HepG2 (cell line): ENCODE measurements around the gene NRN1L. TPM values are rescaled to one million over a fixed set of nuclear protein-coding genes. Genes with fewer than 3 reads are reported as not detected.

Source experiments
- ATAC-seq: fragments of 200-7000 bp; cut with Tn5 transposase; 3 replicates; pipeline ENCODE4 v1.9.1; 2020; ENCODE audit warnings: mild to moderate bottlenecking, moderate library complexity
- BruUV-seq: library from RNA; stranded (reverse); fragments of 400-500 nt; replicated peaks from 2 replicates; lab custom pipeline; 2021; lab: Mats Ljungman, UMichigan
- CTCF ChIA-PET: fragments of 300-600 bp; formaldehyde crosslinking; extraction: SDS; loops from one replicate; lab custom pipeline; 2021; ENCODE audit warnings: low total read pairs, inconsistent platforms, low intra/inter-chr PET ratio; lab: Yijun Ruan, JAX
- POLR2A ChIA-PET: fragments of 350-600 bp; sonication (Branson Sonifier 250); formaldehyde crosslinking; loops from one replicate; lab custom pipeline; 2020; ENCODE audit warnings: antibody characterized with exemption, inconsistent platforms; lab: Yijun Ruan, JAX
- DNase-seq: peaks from one replicate; pipeline ENCODE4 v3.0.0-alpha.2; 2015; ENCODE audit warnings: low spot score
- FAIRE-seq: peaks from 3 replicates; lab custom pipeline; 2011; peaks lifted over from hg19 to GRCh38; lab: Jason Lieb, UNC
- H2AFZ ChIP-seq: one replicate; pipeline ENCODE4 v1.6.1; 2011; ENCODE audit warnings: low read length, inconsistent platforms
- H3K27ac ChIP-seq: fragments of 300-600 bp; 3 replicates; pipeline ENCODE4 v1.8.0; 2011; ENCODE audit warnings: mixed run types, mild to moderate bottlenecking, mixed read lengths, low read length, inconsistent platforms; ENCODE audit not compliant: insufficient read depth; ENCODE audit errors: extremely low read length
- H3K27me3 ChIP-seq, 2 experiments: fragments of 200-600 bp in 1 of 2; 2 replicates in 1 of 2; 3 replicates in 1 of 2; pipeline versions ENCODE4 v1.6.0 to v1.8.0; 2011; ENCODE audit warnings: low read length in 2 of 2, mild to moderate bottlenecking in 2 of 2, moderate library complexity in 2 of 2, inconsistent platforms in 1 of 2; ENCODE audit not compliant: insufficient read depth in 2 of 2, control insufficient read depth in 1 of 2
- H3K36me3 ChIP-seq, 2 experiments: fragments of 200-600 bp in 1 of 2; replicated peaks in 1 of 2; 2 replicates in 1 of 2; 3 replicates in 1 of 2; pipeline versions ENCODE4 v1.5.1 to v1.8.0; 2011; ENCODE audit warnings: low read length in 2 of 2, inconsistent platforms in 1 of 2; ENCODE audit not compliant: insufficient read depth in 2 of 2, control insufficient read depth in 1 of 2
- H3K4me1 ChIP-seq: 2 replicates; pipeline ENCODE4 v1.5.1; 2012; ENCODE audit warnings: low read length, inconsistent platforms; ENCODE audit not compliant: insufficient read depth
- H3K4me2 ChIP-seq: 2 replicates; pipeline ENCODE4 v1.6.0; 2011; ENCODE audit warnings: low read depth, low read length, inconsistent platforms
- H3K4me3 ChIP-seq, 3 experiments: fragments of 200-600 bp in 1 of 3; sonication (generic), shearing (Covaris generic) in 1 of 3; replicated peaks in 1 of 3; 2 replicates each; pipeline ENCODE4 v1.5.1; 2011 to 2016; ENCODE audit warnings: low read length in 3 of 3, inconsistent platforms in 2 of 3, low read depth in 2 of 3, mild to moderate bottlenecking in 2 of 3, control low read depth in 1 of 3, mixed read lengths in 1 of 3; ENCODE audit not compliant: insufficient read depth in 1 of 3
- H3K79me2 ChIP-seq: one replicate; pipeline ENCODE4 v1.6.1; 2011; ENCODE audit warnings: low read length, inconsistent platforms; ENCODE audit not compliant: insufficient read depth
- H3K9ac ChIP-seq: 2 replicates; pipeline ENCODE4 v1.6.0; 2011; ENCODE audit warnings: mild to moderate bottlenecking, low read depth, low read length, inconsistent platforms; ENCODE audit not compliant: insufficient read depth
- H3K9me3 ChIP-seq: 2 replicates; pipeline ENCODE4 v1.5.1; 2012; ENCODE audit warnings: mild to moderate bottlenecking, low read length
- H4K20me1 ChIP-seq: 2 replicates; pipeline ENCODE4 v1.6.0; 2011; ENCODE audit warnings: inconsistent platforms, mild to moderate bottlenecking, low read length, moderate library complexity; ENCODE audit not compliant: insufficient read depth
- BRD4 ChIP-seq: sonication (generic); formaldehyde crosslinking; IDR thresholded peaks from 2 replicates; pipeline ENCODE4 v1.4.0; 2020; ENCODE audit warnings: missing genetic modification reagents
- CENPT ChIP-seq: sonication (generic); formaldehyde crosslinking; IDR thresholded peaks from 2 replicates; pipeline ENCODE4 v1.8.0; 2022; ENCODE audit warnings: low read depth, mild to moderate bottlenecking, moderate library complexity, missing genetic modification reagents
- CHCHD3 ChIP-seq: sonication (generic); formaldehyde crosslinking; IDR thresholded peaks from 2 replicates; pipeline ENCODE4 v1.8.0; 2022; ENCODE audit warnings: mild to moderate bottlenecking, missing genetic modification reagents, moderate library complexity
- CREM ChIP-seq, 2 experiments: sonication (generic) in 1 of 2; formaldehyde crosslinking in 1 of 2; IDR thresholded peaks; 2 replicates each; pipeline versions ENCODE4 v1.4.0 to v1.6.1; 2016 to 2020; ENCODE audit warnings: antibody characterized with exemption in 1 of 2, mild to moderate bottlenecking in 1 of 2, missing genetic modification reagents in 1 of 2
- DNMT1 ChIP-seq: sonication (generic); formaldehyde crosslinking; IDR thresholded peaks from 2 replicates; pipeline ENCODE4 v1.5.1; 2020; ENCODE audit warnings: mild to moderate bottlenecking, missing genetic modification reagents
- ELF3 ChIP-seq: IDR thresholded peaks from 2 replicates; pipeline ENCODE4 v1.6.1; 2016; ENCODE audit warnings: missing genetic modification reagents, missing compliant biosample characterization
- FOXA1 ChIP-seq, 2 experiments: fragments of 450-650 bp in 1 of 2; sonication (generic) in 1 of 2; formaldehyde crosslinking in 1 of 2; IDR thresholded peaks; 2 replicates each; pipeline versions ENCODE4 v1.4.0 to v1.6.1; 2016 to 2020; ENCODE audit warnings: missing genetic modification reagents in 1 of 2
- HHEX ChIP-seq: IDR thresholded peaks from 2 replicates; pipeline ENCODE4 v1.6.1; 2016; ENCODE audit warnings: control low read depth
- HNRNPH1 ChIP-seq: fragments of 200-400 bp; formaldehyde crosslinking; optimal IDR thresholded peaks from 2 replicates; pipeline ENCODE3; 2017; ENCODE audit warnings: mild to moderate bottlenecking, low read depth, low read length
- HNRNPLL ChIP-seq: fragments of 200-400 bp; formaldehyde crosslinking; IDR thresholded peaks from 2 replicates; pipeline ENCODE4 v1.6.1; 2017; ENCODE audit warnings: mild to moderate bottlenecking, low read depth, low read length; ENCODE audit not compliant: poor library complexity, severe bottlenecking
- JARID2 ChIP-seq: sonication (generic); formaldehyde crosslinking; IDR thresholded peaks from 2 replicates; pipeline ENCODE4 v1.8.1; 2023; ENCODE audit warnings: missing genetic modification reagents, inconsistent platforms; ENCODE audit not compliant: insufficient replicate concordance
- NFYB ChIP-seq: sonication (generic); formaldehyde crosslinking; IDR thresholded peaks from 2 replicates; pipeline ENCODE4 v1.4.0; 2020; ENCODE audit warnings: missing genetic modification reagents
- SRSF1 ChIP-seq: fragments of 200-400 bp; formaldehyde crosslinking; optimal IDR thresholded peaks from 2 replicates; pipeline ENCODE3; 2017; ENCODE audit warnings: mild to moderate bottlenecking, low read depth, low read length, moderate library complexity
- THAP7 ChIP-seq: sonication (generic); formaldehyde crosslinking; IDR thresholded peaks from 2 replicates; pipeline ENCODE4 v1.8.1; 2023; ENCODE audit warnings: mild to moderate bottlenecking, missing genetic modification reagents
- ZNF225 ChIP-seq: sonication (generic); formaldehyde crosslinking; IDR thresholded peaks from 2 replicates; pipeline ENCODE4 v1.4.0; 2020; ENCODE audit warnings: mild to moderate bottlenecking, missing genetic modification reagents
- ZNF354B ChIP-seq: sonication (generic); formaldehyde crosslinking; IDR thresholded peaks from 2 replicates; pipeline ENCODE4 v1.8.0; 2022; ENCODE audit warnings: mild to moderate bottlenecking, missing genetic modification reagents
- ZNF382 ChIP-seq: sonication (generic); formaldehyde crosslinking; IDR thresholded peaks from 2 replicates; pipeline ENCODE4 v1.5.0; 2020; ENCODE audit warnings: missing genetic modification reagents, mild to moderate bottlenecking, borderline replicate concordance
- ZNF775 ChIP-seq: sonication (generic); formaldehyde crosslinking; IDR thresholded peaks from 2 replicates; pipeline ENCODE4 v1.4.0; 2020; ENCODE audit warnings: missing genetic modification reagents, mild to moderate bottlenecking, moderate library complexity, borderline replicate concordance
- ZNF83 ChIP-seq: sonication (generic); formaldehyde crosslinking; IDR thresholded peaks from 2 replicates; pipeline ENCODE4 v1.4.0; 2020; ENCODE audit warnings: missing genetic modification reagents, mild to moderate bottlenecking, borderline replicate concordance
- WGBS: methylation state at CpG from one replicate; pipeline ENCODE4 v1.1.6; 2017; ENCODE audit warnings: low lambda C conversion rate; 5-methylcytosine and 5-hydroxymethylcytosine counted together
- in situ Hi-C: cut with HindIII; loops from 2 replicates; pipeline ENCODE4 v1.10.0; 2017; ENCODE audit warnings: low pct_unique_long_range_greater_than_20kb; ENCODE audit not compliant: extremely low pct_ligation_motif_present
- intact Hi-C: fragments of 100-400 bp; cut with micrococcal nuclease; formaldehyde crosslinking; loops from one replicate; pipeline ENCODE4 v1.10.0; 2022; ENCODE audit not compliant: unreplicated experiment
- polyA plus RNA-seq, 8 experiments: library from polyadenylated mRNA; depleted of rRNA in 3 of 8; stranded (reverse) in 7 of 8; unstranded in 1 of 8; fragments of >200 nt; fragmentation: Illumina TruSeq in 4 of 8; extraction: Trizol in 4 of 8; gene quantifications; 2 replicates each; pipeline versions ENCODE4 v1.2.1 to v1.2.3, GENCODE V29; 2011 to 2016; ENCODE audit warnings: low read depth in 4 of 8, missing spikeins in 1 of 8, mixed read lengths in 1 of 8; ENCODE audit not compliant: insufficient read depth in 1 of 8
- total RNA-seq, 5 experiments: library from RNA; depleted of rRNA; stranded (reverse); fragments of >200 nt; fragmentation: Illumina TruSeq; extraction: Trizol; gene quantifications; 2 replicates each; pipeline ENCODE4 v1.2.3, GENCODE V29; 2016; ENCODE audit warnings: low read depth in 1 of 5
- TF ChIP-seq, protein P1 (sequence below): sonication (generic); formaldehyde crosslinking; IDR thresholded peaks from 2 replicates; pipeline ENCODE4 v1.4.0; 2020; ENCODE audit warnings: missing genetic modification reagents
- TF ChIP-seq, protein P2 (sequence below): IDR thresholded peaks from 2 replicates; pipeline ENCODE4 v1.6.1; 2018; ENCODE audit warnings: missing genetic modification reagents

NRN1L gene
- total and polyA plus RNA-seq, 2 of the 13 experiments (the other 11 are each of a cell fraction or from before 2014, with no cell fraction given) = 0.53 to 1.2 TPM

DNA sequence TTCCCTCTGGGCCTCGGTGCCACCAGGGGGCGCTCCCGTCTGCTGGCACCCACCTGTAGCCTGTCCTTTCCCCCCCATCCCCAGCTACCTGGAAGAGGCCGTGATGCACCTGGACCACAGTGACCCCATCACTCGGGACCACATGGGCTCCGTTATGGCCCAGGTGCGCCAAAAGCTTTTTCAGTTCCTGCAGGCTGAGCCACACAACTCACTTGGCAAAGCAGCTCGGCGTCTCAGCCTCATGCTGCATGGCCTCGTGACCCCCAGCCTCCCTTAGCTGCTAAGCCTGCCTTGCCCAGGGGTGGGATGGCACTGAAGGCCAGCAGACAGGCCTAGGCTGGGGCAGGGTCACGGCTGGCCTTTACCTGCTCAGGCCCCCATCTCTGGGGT, 818 bp upstream of the NRN1L start:
- Histone ChIP-seq H3K4me1 (peaks cover 31% of the 10 kb centered on the region), H3K9me3 (no peaks in the 10 kb centered on the region), H3K9ac (no peak overlapping the region), H2AFZ (no peak overlapping the region), H4K20me1 (no peaks in the 10 kb centered on the region), H3K27me3 (no peaks in the 10 kb centered on the region), H3K4me3 (no peak overlapping the region), H3K79me2 (no peaks in the 10 kb centered on the region), H3K4me2 (no peak overlapping the region), H3K36me3 (peaks cover 41 to 66% of the 10 kb centered on the region in 2 experiments), H3K27ac (peak overlapping the region; percentile 36)
- in situ Hi-C loops = loop anchor here (10.0 kb wide), 1 partner anchor 161 kb away; no protein-coding TSS in a partner anchor
- DNase-seq (peak; percentile 51), FAIRE-seq (no peak), ATAC-seq (peak; percentile 79)
- CTCF ChIA-PET = interaction anchor here (1.2 to 5.3 kb wide), 9 partner anchors 32 to 211 kb away, joined by 3 to 63 read pairs (median 8); partner anchors contain the start of gene THAP11
- intact Hi-C loops = loop anchor here (1.0 to 5.0 kb wide), 2 partner anchors 44 to 158 kb away; no protein-coding TSS in a partner anchor
- WGBS = 60% methylated on average over 11 of the region's 11 CpGs
- POLR2A ChIA-PET = interaction anchor here (1.2 to 3.3 kb wide), 8 partner anchors 9 to 157 kb away, joined by 3 to 22 read pairs (median 4); partner anchors contain the start of genes LCAT, PSKH1 and PSMB10
- BruUV-seq = no TSS peak
- TF ChIP-seq JARID2 (CRISPR knock-in tag) = peak; percentile 2
- TF ChIP-seq, protein P1, sequence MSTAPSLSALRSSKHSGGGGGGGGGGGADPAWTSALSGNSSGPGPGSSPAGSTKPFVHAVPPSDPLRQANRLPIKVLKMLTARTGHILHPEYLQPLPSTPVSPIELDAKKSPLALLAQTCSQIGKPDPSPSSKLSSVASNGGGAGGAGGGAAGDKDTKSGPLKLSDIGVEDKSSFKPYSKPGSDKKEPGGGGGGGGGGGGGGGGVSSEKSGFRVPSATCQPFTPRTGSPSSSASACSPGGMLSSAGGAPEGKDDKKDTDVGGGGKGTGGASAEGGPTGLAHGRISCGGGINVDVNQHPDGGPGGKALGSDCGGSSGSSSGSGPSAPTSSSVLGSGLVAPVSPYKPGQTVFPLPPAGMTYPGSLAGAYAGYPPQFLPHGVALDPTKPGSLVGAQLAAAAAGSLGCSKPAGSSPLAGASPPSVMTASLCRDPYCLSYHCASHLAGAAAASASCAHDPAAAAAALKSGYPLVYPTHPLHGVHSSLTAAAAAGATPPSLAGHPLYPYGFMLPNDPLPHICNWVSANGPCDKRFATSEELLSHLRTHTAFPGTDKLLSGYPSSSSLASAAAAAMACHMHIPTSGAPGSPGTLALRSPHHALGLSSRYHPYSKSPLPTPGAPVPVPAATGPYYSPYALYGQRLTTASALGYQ (CRISPR knock-in tag) = no peak
- no peak for TF ChIP-seq CENPT (CRISPR knock-in tag)
- 0 out of 2 replicates have a peak, but pooled peaks have one; percentile 27 for TF ChIP-seq ELF3 (CRISPR knock-in tag)
- no peak for TF ChIP-seq ZNF83 (CRISPR knock-in tag)
- TF ChIP-seq ZNF354B (CRISPR knock-in tag) = no peak
- TF ChIP-seq CHCHD3 (CRISPR knock-in tag) = no peak
- TF ChIP-seq DNMT1 (CRISPR knock-in tag) = 0 out of 2 replicates have a peak, but pooled peaks have one; percentile 38
- TF ChIP-seq ZNF382 (CRISPR knock-in tag) = no peak
- TF ChIP-seq CREM (IDR thresholded peaks at IDR 0.05) = no peak
- TF ChIP-seq CREM (CRISPR knock-in tag; IDR thresholded peaks at IDR 0.05) = no peak
- TF ChIP-seq THAP7 = no peak
- TF ChIP-seq, protein P2, sequence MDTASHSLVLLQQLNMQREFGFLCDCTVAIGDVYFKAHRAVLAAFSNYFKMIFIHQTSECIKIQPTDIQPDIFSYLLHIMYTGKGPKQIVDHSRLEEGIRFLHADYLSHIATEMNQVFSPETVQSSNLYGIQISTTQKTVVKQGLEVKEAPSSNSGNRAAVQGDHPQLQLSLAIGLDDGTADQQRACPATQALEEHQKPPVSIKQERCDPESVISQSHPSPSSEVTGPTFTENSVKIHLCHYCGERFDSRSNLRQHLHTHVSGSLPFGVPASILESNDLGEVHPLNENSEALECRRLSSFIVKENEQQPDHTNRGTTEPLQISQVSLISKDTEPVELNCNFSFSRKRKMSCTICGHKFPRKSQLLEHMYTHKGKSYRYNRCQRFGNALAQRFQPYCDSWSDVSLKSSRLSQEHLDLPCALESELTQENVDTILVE (CRISPR knock-in tag) = peak; percentile 27; the same call in 1 of the 2 replicates
- TF ChIP-seq HNRNPLL = peak; percentile 24
- TF ChIP-seq ZNF225 (CRISPR knock-in tag) = no peak
- TF ChIP-seq SRSF1 = peak; percentile 17
- TF ChIP-seq FOXA1 (IDR thresholded peaks at IDR 0.05) = no peak
- no peak for TF ChIP-seq FOXA1 (CRISPR knock-in tag; IDR thresholded peaks at IDR 0.05)
- TF ChIP-seq BRD4 (CRISPR knock-in tag) = no peak
- no peak for TF ChIP-seq NFYB (CRISPR knock-in tag)
- TF ChIP-seq HHEX (CRISPR knock-in tag) = no peak
- no peak for TF ChIP-seq HNRNPH1
- TF ChIP-seq ZNF775 = no peak
